Uterus (tissue), 4 donors: Measurements from ENCODE around the gene RGS9. TPM values are rescaled to one million over a fixed set of nuclear protein-coding genes. Genes with fewer than 3 reads are reported as not detected.

Experiments
- DNase-seq, 2 donors: peaks; one replicate each; pipeline ENCODE4 v3.0.0-alpha.2; 2019 to 2020
- H3K27ac ChIP-seq, 2 donors: fragments of 200-600 bp; sonication (generic); 1 replicate in 1 of 2; 2 replicates in 1 of 2; pipeline ENCODE4 v1.5.1; 2016 to 2018
- H3K27me3 ChIP-seq, 2 donors: fragments of 200-600 bp; sonication (generic); one replicate each; pipeline ENCODE4 v1.5.1; 2018 to 2019; ENCODE audit warnings: control low read depth in 1 of 2
- H3K36me3 ChIP-seq, 2 donors: fragments of 200-600 bp; sonication (generic); one replicate each; pipeline ENCODE4 v1.5.1; 2019; ENCODE audit warnings: control low read depth in 1 of 2
- H3K4me1 ChIP-seq, 2 donors: fragments of 200-600 bp; sonication (generic); one replicate each; pipeline ENCODE4 v1.5.1; 2018 to 2019; ENCODE audit warnings: control low read depth in 1 of 2
- H3K4me3 ChIP-seq, 2 donors: fragments of 200-600 bp; sonication (generic); 1 replicate in 1 of 2; 2 replicates in 1 of 2; pipeline ENCODE4 v1.5.1; 2018 to 2019; ENCODE audit warnings: mild to moderate bottlenecking in 1 of 2
- H3K9me3 ChIP-seq, 2 donors: fragments of 200-600 bp; sonication (generic); one replicate each; pipeline ENCODE4 v1.5.1; 2019; ENCODE audit warnings: control low read depth in 1 of 2
- POLR2A ChIP-seq, 2 donors: fragments of 450-650 bp; IDR thresholded peaks; one replicate each; pipeline ENCODE4 v1.6.1; 2016; ENCODE audit warnings: antibody characterized with exemption in 2 of 2, mild to moderate bottlenecking in 1 of 2, moderate library complexity in 1 of 2
- intact Hi-C: fragments of 100-400 bp; cut with DNase I; formaldehyde crosslinking; loops from one replicate; pipeline ENCODE4 v1.15.1; 2023; ENCODE audit warnings: low total_unique reads
- total RNA-seq, 4 donors: library from RNA; depleted of rRNA in 3 of 4; stranded (reverse); fragments of >200 nt in 3 of 4; gene quantifications; one replicate each; pipeline versions ENCODE4 v1.1.0 to v1.2.4, GENCODE V29; 2014 to 2023
- TF ChIP-seq, protein P1 (sequence below), 4 experiments: fragments of 200-600 bp in 2 of 4; fragments of 450-650 bp in 2 of 4; sonication (generic) in 2 of 4; IDR thresholded peaks; one replicate each; pipeline ENCODE4 v1.5.1; 2016 to 2019; ENCODE audit warnings: antibody characterized with exemption in 4 of 4, mild to moderate bottlenecking in 2 of 4, moderate library complexity in 1 of 4
- donor health status: DM: yes; HTN: yes; CAD: no.

RGS9 gene
- total RNA-seq, 4 donors from 2014 or later = 3.5 to 19.1 (median 6.9) TPM

DNA sequence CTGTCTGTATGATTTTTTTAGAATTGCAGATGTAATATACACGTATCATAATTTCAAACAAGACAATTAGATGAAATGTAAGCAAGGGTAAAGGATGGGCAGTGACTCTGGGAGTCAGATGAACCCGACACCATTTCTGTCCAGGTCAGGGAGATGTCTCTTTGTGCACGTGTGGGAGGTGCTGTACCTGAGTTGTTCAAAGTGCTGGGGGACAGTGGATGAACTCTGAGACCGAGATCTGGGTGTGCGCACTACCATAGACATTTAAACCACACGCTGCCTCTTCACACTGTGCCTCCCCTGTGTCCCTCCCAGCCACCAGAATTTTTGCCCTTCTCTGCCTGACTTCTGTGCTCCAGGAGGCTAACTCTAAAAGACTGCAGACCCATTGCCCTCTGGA is 5.9 kb upstream of the RGS9 start:
- Histone ChIP-seq H3K27me3 (no peaks in the 10 kb centered on the region), H3K27ac (no peak overlapping the region), H3K4me1 (no peaks in the 10 kb centered on the region), H3K4me3 (no peak overlapping the region), H3K36me3 (no peaks in the 10 kb centered on the region), H3K9me3 (no peaks in the 10 kb centered on the region)
- TF ChIP-seq, protein P1, sequence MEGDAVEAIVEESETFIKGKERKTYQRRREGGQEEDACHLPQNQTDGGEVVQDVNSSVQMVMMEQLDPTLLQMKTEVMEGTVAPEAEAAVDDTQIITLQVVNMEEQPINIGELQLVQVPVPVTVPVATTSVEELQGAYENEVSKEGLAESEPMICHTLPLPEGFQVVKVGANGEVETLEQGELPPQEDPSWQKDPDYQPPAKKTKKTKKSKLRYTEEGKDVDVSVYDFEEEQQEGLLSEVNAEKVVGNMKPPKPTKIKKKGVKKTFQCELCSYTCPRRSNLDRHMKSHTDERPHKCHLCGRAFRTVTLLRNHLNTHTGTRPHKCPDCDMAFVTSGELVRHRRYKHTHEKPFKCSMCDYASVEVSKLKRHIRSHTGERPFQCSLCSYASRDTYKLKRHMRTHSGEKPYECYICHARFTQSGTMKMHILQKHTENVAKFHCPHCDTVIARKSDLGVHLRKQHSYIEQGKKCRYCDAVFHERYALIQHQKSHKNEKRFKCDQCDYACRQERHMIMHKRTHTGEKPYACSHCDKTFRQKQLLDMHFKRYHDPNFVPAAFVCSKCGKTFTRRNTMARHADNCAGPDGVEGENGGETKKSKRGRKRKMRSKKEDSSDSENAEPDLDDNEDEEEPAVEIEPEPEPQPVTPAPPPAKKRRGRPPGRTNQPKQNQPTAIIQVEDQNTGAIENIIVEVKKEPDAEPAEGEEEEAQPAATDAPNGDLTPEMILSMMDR (IDR thresholded peaks at IDR 0.05) = no peak
- TF ChIP-seq POLR2A (IDR thresholded peaks at IDR 0.05) = no peak
- intact Hi-C loops = no loop called here
- no peak for DNase-seq

DNA sequence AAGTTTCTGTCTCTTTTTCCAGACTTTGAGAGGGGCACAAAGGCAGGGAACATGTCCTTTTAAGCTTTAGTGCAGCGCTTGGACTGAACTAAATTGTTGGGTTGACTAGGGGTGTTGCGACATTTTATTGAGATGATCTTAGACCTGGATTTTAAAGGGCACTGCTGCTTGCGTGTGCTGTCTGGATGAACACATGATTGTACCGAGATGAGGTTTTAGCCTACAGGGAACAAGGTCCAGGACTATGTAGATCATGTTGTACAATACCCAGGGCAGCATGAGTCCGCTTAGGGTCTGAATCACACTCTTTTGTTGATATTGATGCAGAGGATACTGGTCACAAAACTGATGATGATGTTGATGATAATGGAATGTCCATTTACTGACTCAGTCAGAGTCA is 5.2 kb upstream of the RGS9 start:
- H3K27ac ChIP-seq = no peak overlapping the region
- TF ChIP-seq, protein P1 (IDR thresholded peaks at IDR 0.05) = no peak
- no peak for TF ChIP-seq POLR2A (IDR thresholded peaks at IDR 0.05)
- H3K4me3 ChIP-seq = no peak overlapping the region
- no peaks in the 10 kb centered on the region for H3K9me3 ChIP-seq
- H3K4me1 ChIP-seq = no peaks in the 10 kb centered on the region
- H3K27me3 ChIP-seq = no peaks in the 10 kb centered on the region
- no peak for DNase-seq
- no peaks in the 10 kb centered on the region for H3K36me3 ChIP-seq
- intact Hi-C loops = no loop called here

- Histone ChIP-seq H3K4me3 (no peak overlapping the region), H3K9me3 (no peaks in the 10 kb centered on the region), H3K4me1 (no peaks in the 10 kb centered on the region), H3K27ac (no peak overlapping the region), H3K27me3 (no peaks in the 10 kb centered on the region), H3K36me3 (no peaks in the 10 kb centered on the region)
- intact Hi-C loops = no loop called here
- TF ChIP-seq, protein P1 (IDR thresholded peaks at IDR 0.05) = no peak
- no peak for TF ChIP-seq POLR2A (IDR thresholded peaks at IDR 0.05)
- DNase-seq = no peak
Measured at GRCh38 chr17:65134035-65134434, 3.1 kb upstream of the RGS9 start.

DNA sequence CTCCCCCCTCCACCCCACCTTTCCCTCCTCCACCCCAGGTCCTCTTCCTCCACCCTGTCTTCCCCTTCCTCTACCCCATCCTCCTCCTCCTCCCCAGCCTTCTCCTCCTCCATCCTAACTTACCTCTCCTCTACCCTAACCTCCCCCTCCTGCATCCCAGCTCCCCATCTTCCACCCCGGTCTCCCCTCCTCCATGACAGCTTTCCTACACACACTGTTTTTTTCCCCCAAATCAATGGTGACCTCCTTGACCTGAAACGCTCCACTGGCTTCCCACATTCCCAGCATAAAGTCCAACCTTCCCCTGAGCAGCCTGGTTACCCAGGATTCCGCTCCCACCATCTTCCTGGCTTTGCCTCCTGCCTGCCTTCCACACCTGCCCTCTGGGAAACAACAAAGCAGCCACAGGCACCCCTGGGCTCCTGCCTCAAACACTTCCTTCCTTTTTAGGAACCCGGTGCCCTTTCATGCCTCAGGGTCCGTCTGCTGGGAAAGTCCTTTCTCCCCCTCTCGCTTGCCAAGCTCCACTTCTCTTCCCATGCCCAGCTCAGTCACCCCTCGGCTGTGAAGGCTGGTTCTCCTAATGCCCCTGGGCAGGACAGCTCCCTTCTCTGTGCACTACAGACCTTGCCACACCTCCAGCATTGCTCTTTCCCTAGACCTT is 2.1 kb downstream of the RGS9 start:
- TF ChIP-seq POLR2A (IDR thresholded peaks at IDR 0.05) = no peak
- TF ChIP-seq, protein P1 (IDR thresholded peaks at IDR 0.05) = no peak
- H3K4me3 ChIP-seq = no peak overlapping the region
- no peak overlapping the region for H3K27ac ChIP-seq
- H3K36me3 ChIP-seq = no peaks in the 10 kb centered on the region
- H3K4me1 ChIP-seq = no peaks in the 10 kb centered on the region
- DNase-seq = no peak
- H3K9me3 ChIP-seq = no peaks in the 10 kb centered on the region
- H3K27me3 ChIP-seq = peaks cover 0 to 15% of the 10 kb centered on the region in 2 donors
- intact Hi-C loops = no loop called here

GRCh38 chr17:65142247-65142646 is 5.1 kb downstream of the RGS9 start:
- H3K27me3 ChIP-seq = peaks cover 0 to 15% of the 10 kb centered on the region in 2 donors
- no peaks in the 10 kb centered on the region for H3K4me1 ChIP-seq
- no peak overlapping the region for H3K4me3 ChIP-seq
- H3K9me3 ChIP-seq = no peaks in the 10 kb centered on the region
- no peak for DNase-seq
- H3K27ac ChIP-seq = no peak overlapping the region
- intact Hi-C loops = no loop called here
- TF ChIP-seq POLR2A (IDR thresholded peaks at IDR 0.05) = no peak
- TF ChIP-seq, protein P1 (IDR thresholded peaks at IDR 0.05) = no peak
- H3K36me3 ChIP-seq = no peaks in the 10 kb centered on the region
